ENCODE results near the gene STRN.
"Not testable (repeated sequence)": the region's sequence is repeated elsewhere in the genome, so short reads cannot be mapped to it uniquely, and the experiment has no call there.

Gene STRN

DNA sequence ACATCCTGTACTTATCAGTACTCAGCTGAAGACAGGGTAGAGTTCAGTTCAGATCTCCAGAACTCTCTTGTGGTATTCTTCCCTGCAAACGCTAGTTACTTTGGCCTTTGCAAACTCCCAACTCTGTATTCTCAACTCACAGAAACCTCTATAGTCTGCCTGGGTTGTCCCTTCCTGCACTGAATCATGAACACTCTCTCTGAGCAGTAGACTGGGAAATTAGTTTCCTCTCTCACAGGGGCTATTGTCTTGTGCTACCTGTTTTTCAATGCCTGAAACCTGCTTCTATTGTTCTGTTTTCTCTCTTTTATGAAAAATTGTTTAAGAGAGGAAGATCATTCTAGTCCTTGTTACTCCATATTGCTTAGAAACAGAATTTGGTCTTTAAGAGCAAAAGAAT, 135.2 kb downstream of the STRN start:
- no peak for FAIRE-seq

DNA sequence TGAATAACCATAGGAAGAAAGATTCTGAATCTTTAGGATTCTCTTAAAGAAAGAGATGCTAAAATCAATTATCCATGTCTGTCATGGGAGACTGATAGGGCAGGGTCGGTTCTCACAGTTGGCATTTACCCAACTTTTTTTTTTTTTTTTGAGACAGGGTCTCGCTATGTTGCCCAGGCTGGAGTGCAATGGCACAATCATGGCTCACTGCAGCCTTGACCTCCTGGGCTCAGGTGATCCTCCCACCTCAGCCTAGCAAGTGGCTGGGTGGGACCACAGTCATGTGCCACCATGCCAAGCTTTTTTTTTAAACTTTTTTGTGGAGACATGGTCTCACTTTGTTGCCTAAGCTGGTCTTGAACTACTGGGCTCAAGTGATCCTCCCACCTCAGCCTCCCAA, 141.7 kb downstream of the STRN start:
- not testable (repeated sequence) for FAIRE-seq

GRCh38 chr2:36824273-36824672, 142.1 kb downstream of the STRN start:
- no peak for FAIRE-seq

DNA sequence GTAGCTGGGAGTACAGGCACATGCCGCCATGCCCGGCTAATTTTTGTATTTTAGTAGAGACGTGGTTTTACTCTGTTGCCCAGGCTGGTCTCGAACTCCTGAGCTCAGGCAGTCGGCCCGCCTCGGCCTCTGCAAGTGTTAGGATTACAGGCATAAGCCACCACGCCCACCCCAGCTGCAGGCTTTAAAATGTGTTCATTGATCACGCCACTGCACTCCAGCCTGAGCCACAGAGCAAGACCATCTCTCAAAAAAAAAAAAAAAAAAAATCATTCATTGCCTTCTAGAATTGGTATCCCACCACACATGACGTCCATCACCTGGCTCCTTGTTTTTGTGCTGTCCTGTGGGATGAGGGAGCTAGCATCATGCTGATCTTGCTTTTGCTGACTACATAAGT, 142.5 kb downstream of the STRN start:
- no peak for FAIRE-seq

DNA sequence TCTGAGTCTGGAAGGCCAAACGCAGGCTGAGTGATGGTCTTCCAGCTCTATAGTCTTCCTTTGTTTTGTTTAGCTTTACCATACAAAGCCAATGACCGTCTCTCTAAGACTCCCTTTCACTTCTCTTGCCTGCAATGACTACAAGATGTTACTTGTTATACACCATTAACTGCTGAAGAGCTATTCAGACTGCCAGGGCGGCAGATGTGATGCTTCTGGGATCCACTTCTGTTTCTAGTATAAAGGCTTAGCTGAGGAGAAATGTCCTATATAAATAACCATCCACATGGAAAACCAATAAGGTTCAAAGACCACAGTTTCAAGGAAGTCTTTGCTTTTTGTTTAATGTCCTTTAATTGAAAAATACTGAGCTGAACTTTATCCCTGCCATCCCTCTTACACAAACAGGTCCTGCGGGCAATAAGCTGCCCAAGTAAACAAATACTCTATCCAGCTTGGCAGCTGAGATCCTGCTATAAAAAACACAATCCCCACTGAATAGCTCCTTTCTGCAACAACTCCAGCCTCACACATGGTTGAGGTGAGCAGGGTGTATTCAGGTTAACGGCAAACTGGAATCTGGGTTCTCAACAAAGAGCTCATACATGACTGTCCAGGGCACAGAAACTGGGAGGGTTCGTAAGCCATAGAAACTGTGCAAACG, 145.3 kb downstream of the STRN start:
- no peak for FAIRE-seq

- FAIRE-seq, result no peak
Measured at GRCh38 chr2:36819095-36819711, 147.1 kb downstream of the STRN start.

DNA sequence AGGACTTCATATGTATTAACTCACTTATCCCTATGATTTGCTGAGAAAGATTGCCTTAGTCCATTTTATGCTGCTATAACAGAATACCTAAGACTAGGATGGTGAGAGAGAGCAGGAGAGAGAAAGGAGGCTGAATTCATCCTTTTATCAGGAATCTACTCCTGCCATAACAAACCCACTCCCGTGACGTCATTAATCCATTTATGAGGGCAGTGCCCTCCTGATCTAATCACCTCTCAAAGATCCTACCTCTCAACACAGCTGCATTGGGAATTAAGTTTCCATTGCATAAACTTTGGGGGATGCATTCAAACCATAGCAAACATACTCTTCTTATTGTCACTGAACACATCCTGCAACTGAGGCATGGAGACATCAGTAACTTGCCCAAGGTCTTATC, 147.8 kb downstream of the STRN start:
- FAIRE-seq, result no peak

DNA sequence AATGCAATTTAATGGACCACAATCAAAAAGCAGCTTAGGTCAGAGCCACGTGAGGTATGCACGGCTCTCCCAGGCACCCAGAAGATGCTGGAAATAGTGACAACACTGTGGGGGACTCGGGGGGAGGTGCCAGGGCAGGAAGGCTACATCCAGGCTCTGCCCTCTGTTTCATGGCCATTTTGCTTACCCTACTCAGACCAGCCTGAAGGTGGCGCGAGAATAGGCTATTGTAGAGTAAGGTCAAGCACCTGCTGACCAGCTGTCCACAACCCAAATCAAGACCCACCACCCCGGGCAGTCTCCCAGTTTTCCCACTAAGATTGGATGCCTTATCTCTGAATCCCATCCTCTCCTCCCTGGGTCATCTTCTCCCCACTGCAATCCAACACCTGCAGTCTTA, 154.1 kb downstream of the STRN start:
- FAIRE-seq, result no peak

DNA sequence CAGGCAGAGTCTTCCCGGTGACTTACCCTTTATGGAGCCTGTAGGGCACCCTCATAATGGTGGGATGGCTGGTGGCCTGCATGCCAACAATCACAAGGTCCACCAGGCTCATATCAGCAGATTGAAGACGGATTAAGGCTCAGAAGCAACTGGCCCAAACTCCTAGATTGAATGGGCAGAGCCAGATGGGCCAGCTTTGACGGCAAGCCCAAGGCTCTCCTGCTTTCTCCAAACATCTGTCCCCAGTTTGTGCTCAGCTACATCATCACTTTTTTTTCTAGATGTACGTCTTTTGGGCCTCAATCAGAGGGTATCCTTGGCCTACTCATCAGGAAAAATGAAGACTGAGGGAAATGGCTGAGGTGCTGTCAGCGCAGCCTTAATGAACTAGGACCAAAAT, 155.3 kb downstream of the STRN start:
- FAIRE-seq, result no peak

GRCh38 chr2:36809069-36809445, 157.3 kb downstream of the STRN start:
- FAIRE-seq, result no peak

DNA sequence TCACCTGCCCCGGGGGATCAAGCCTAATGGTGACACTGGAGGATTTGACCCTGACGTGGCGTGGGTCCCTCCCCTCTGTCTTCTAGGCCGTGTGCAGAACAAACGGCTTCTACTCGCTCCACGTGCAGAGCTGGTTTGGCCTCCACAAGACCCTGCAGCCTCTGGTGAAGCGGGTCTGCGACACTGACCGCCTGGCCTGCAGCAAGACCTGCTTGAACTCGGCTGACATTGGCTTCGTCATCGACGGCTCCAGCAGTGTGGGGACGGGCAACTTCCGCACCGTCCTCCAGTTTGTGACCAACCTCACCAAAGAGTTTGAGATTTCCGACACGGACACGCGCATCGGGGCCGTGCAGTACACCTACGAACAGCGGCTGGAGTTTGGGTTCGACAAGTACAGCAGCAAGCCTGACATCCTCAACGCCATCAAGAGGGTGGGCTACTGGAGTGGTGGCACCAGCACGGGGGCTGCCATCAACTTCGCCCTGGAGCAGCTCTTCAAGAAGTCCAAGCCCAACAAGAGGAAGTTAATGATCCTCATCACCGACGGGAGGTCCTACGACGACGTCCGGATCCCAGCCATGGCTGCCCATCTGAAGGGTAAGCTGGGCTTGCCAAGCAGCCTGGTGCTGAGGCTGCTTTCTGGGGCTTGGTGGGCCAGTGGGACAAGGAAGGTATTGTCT, 157.8 kb downstream of the STRN start:
- FAIRE-seq, result no peak

- FAIRE-seq, result no peak
Measured at GRCh38 chr2:36807223-36807886, 159.0 kb downstream of the STRN start.

DNA sequence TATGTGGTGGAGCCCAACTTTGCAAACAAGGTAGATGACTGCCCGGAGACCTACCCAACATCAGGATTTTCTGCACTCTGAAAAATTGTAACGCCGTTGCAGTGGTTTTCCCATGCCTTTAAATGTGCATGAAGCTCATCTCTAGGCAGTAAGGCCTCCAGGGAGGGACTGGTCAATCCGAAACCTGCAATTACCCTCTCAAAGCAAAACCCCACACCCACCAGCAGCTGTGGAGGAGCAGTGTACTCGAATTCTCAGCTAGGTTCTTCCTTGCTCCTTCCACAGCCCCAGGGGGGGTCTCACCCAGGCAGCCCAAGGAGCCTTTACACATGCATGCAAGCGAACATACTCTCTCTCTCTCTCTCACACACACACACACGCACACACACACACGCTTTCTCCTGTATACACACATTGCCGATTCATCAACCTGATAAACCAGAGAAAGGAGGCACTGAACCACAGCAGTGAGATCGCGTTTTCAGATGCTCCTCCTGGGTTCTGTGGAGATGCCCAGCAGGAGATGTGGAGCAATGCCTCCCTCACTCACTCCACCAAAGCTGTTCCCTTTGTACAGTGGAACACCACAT, 160.6 kb downstream of the STRN start:
- no peak for FAIRE-seq

DNA sequence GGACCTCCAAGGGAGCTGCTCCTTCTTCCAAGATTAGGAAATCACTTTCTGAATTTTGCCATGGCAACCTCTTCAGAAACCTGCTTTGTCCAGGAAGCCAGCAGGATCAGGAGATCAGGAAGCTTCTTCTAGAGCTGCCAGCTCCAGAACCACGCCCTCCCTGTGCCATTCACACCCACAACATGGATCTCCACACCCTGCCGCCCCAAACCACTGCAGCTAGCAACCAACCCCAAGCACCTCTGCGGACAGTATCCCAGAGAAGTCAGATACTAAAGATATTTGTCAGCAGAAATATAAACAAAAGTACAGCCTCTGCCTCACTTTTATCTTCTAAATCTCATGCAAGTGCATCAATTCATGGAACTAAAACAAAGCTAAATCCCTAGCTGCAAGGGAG, 163.4 kb downstream of the STRN start:
- FAIRE-seq, result no peak

DNA sequence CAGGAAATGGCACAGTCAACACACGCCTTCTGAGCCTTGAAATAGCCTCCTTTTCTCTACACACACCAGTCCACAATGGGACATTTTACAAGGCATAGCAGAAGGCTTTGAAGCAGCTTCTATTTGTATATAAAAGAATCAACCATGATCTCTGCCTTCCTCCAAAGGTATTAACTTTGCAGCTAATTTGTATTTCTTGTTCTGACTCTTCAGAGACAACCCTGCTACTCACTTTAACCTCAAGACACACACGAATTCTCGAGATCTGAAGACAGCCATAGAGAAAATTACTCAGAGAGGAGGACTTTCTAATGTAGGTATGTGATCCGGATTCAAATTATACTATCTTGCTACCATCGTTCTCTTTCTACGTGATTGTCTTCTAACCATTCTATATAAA, 165.2 kb downstream of the STRN start:
- FAIRE-seq, result no peak

DNA sequence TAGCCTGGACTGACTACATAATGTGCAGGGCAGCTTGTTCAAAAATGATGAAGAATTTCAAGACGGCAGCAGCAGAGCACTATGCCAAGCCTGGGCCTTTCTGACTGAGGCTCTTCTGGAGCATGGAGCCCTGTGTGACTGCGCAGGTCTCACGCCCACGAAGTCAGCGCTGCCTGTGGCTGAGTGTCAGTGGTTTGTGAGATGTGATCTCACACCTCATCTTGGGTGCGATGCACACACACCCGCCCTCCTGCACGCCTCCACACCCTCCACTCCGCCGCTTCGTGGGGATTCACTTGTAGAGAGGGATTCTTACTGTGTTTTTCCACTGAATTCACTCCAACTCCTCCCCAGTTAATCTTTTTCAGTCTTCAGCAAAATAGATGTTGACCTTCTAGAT, 166.0 kb downstream of the STRN start:
- no peak for FAIRE-seq

GRCh38 chr2:36798724-36799123, 167.6 kb downstream of the STRN start:
- no peak for FAIRE-seq

DNA sequence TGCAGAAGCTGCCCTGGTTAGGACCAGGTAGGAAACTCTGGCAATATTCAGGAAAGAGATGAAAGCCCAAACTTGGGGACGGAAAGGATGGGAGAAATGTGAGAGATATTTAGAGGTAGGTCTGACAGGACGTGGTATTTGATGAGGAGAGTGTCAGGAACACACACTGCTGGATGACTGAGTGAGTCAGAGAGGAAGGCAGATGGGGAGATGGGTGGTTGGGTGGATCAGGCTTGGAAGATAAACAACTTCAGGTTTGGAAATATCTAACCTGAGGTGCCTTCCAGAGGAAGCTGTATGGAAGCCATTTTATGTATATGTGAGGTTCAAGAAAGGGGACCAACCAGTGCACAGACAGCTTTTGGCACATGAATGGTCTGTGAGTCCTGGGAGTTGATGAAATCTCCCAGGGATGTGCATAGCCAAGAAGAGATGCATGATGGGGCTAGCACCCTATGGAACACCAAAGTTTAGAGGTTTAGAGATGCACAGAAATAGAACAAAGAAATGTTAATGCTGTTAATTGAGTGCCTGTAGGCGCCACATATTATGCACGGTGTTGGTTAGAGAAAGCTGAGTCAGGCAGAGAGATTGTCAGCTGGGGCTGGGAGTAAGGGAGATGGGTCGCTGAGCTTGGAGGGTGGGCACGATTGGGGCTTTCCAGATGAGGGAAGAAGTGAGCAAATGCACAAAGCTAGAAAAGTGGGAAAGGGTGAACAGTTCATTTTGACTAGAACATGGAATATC, 168.8 kb downstream of the STRN start:
- no peak for FAIRE-seq
